Measurements from ENCODE around the gene EIF2A. TPM values are rescaled to one million over a fixed set of nuclear protein-coding genes. Genes with fewer than 3 reads are reported as not detected.
A peak's percentile ranks its signal among the peaks of the same experiment; 100 is the strongest.

Gene EIF2A
- total RNA-seq, 3 donors from 2014 or later (not counting 1 experiment from before 2014, with no cell fraction given) = 102 to 124 (median 108) TPM

- H3K9me3 Mint-ChIP-seq = no peaks in the 10 kb centered on the region
- Histone ChIP-seq H3K36me3 (ENCODE audit: control insufficient read depth, insufficient read depth, low read length) (no peaks in the 10 kb centered on the region), H3K9me3 (ENCODE audit: control insufficient read depth, insufficient read depth, low read length) (no peaks in the 10 kb centered on the region), H3K4me1 (ENCODE audit: control insufficient read depth, insufficient read depth, low read length) (no peaks in the 10 kb centered on the region), H3K27me3 (ENCODE audit: control insufficient read depth, insufficient read depth, low read length) (no peaks in the 10 kb centered on the region), H3K4me3 (ENCODE audit: low read length) (no peak overlapping the region), H3K27ac (ENCODE audit: low read length) (no peak overlapping the region)
- no peaks in the 10 kb centered on the region for H3K27me3 Mint-ChIP-seq (ENCODE audit: low read depth in 2 of 2)
- no peaks in the 10 kb centered on the region for H3K36me3 Mint-ChIP-seq
- TF ChIP-seq, protein P1, sequence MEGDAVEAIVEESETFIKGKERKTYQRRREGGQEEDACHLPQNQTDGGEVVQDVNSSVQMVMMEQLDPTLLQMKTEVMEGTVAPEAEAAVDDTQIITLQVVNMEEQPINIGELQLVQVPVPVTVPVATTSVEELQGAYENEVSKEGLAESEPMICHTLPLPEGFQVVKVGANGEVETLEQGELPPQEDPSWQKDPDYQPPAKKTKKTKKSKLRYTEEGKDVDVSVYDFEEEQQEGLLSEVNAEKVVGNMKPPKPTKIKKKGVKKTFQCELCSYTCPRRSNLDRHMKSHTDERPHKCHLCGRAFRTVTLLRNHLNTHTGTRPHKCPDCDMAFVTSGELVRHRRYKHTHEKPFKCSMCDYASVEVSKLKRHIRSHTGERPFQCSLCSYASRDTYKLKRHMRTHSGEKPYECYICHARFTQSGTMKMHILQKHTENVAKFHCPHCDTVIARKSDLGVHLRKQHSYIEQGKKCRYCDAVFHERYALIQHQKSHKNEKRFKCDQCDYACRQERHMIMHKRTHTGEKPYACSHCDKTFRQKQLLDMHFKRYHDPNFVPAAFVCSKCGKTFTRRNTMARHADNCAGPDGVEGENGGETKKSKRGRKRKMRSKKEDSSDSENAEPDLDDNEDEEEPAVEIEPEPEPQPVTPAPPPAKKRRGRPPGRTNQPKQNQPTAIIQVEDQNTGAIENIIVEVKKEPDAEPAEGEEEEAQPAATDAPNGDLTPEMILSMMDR (IDR thresholded peaks at IDR 0.05) = no peak
- H3K4me1 Mint-ChIP-seq = no peaks in the 10 kb centered on the region
- DNase-seq (no peak), ATAC-seq (no peak)
- no peak overlapping the region for H3K4me3 Mint-ChIP-seq
- intact Hi-C loops (cut with micrococcal nuclease) = no loop called here
- no peak overlapping the region for H3K27ac Mint-ChIP-seq
These were observed 14.8 kb upstream of the EIF2A start for GRCh38 chr3:150531775-150532174.

GRCh38 chr3:150535204-150535603 lies 11.4 kb upstream of the EIF2A start:
- H3K27me3 ChIP-seq (ENCODE audit: control insufficient read depth, insufficient read depth, low read length) = no peaks in the 10 kb centered on the region
- Mint-ChIP-seq H3K4me1 (no peaks in the 10 kb centered on the region), H3K9me3 (no peaks in the 10 kb centered on the region), H3K27ac (no peak overlapping the region), H3K4me3 (no peak overlapping the region), H3K36me3 (no peaks in the 10 kb centered on the region), H3K27me3 (ENCODE audit: low read depth in 2 of 2) (no peaks in the 10 kb centered on the region)
- no peak for DNase-seq
- H3K27ac ChIP-seq (ENCODE audit: low read length) = no peak overlapping the region
- ATAC-seq = no peak
- no peaks in the 10 kb centered on the region for H3K36me3 ChIP-seq (ENCODE audit: control insufficient read depth, insufficient read depth, low read length)
- TF ChIP-seq, protein P1 (IDR thresholded peaks at IDR 0.05) = no peak
- H3K4me3 ChIP-seq (ENCODE audit: low read length) = no peak overlapping the region
- H3K9me3 ChIP-seq (ENCODE audit: control insufficient read depth, insufficient read depth, low read length) = no peaks in the 10 kb centered on the region
- WGBS (ENCODE audit: insufficient coverage) = 88% methylated on average over 4 of the region's 4 CpGs
- intact Hi-C loops (cut with micrococcal nuclease) = no loop called here
- no peaks in the 10 kb centered on the region for H3K4me1 ChIP-seq (ENCODE audit: control insufficient read depth, insufficient read depth, low read length)

GRCh38 chr3:150538324-150539208 lies 8.0 kb upstream of the EIF2A start:
- TF ChIP-seq, protein P1 (IDR thresholded peaks at IDR 0.05) = no peak
- ATAC-seq (peak in 1 of 3 donors; percentile 26), DNase-seq (no peak)
- Mint-ChIP-seq H3K4me1 (peaks cover 19 to 23% of the 10 kb centered on the region in 2 donors), H3K27me3 (ENCODE audit: low read depth in 2 of 2) (no peaks in the 10 kb centered on the region), H3K9me3 (no peaks in the 10 kb centered on the region), H3K27ac (peak overlapping the region; percentile 60 to 66), H3K4me3 (no peak overlapping the region), H3K36me3 (no peaks in the 10 kb centered on the region)
- Histone ChIP-seq H3K4me3 (ENCODE audit: low read length) (no peak overlapping the region), H3K36me3 (ENCODE audit: control insufficient read depth, insufficient read depth, low read length) (peaks cover 9% of the 10 kb centered on the region), H3K27me3 (ENCODE audit: control insufficient read depth, insufficient read depth, low read length) (no peaks in the 10 kb centered on the region), H3K27ac (ENCODE audit: low read length) (no peak overlapping the region), H3K9me3 (ENCODE audit: control insufficient read depth, insufficient read depth, low read length) (no peaks in the 10 kb centered on the region), H3K4me1 (ENCODE audit: control insufficient read depth, insufficient read depth, low read length) (no peaks in the 10 kb centered on the region)
- WGBS (ENCODE audit: insufficient coverage) = 97% methylated on average over 9 of the region's 10 CpGs
- intact Hi-C loops (cut with micrococcal nuclease) = no loop called here
